Choroid plexus epithelial cell (primary cell): ENCODE data around the gene HSD17B13.

ENCODE experiments used
- DNase-seq: peaks from one replicate; pipeline ENCODE4 v3.0.0-alpha.2; 2010; ENCODE audit warnings: low read depth
- H3K4me3 ChIP-seq: 2 replicates; pipeline ENCODE4 v1.5.1; 2011; ENCODE audit warnings: low read depth, mild to moderate bottlenecking, control low read depth, low read length, moderate library complexity
- TF ChIP-seq, protein P1 (sequence below): conservative IDR thresholded peaks from 2 replicates; pipeline ENCODE4 v1.5.1; 2011; ENCODE audit warnings: low read depth, mild to moderate bottlenecking, control low read depth, inconsistent platforms, low read length, moderate library complexity

The HSD17B13 gene, protein sequence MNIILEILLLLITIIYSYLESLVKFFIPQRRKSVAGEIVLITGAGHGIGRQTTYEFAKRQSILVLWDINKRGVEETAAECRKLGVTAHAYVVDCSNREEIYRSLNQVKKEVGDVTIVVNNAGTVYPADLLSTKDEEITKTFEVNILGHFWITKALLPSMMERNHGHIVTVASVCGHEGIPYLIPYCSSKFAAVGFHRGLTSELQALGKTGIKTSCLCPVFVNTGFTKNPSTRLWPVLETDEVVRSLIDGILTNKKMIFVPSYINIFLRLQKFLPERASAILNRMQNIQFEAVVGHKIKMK

DNA sequence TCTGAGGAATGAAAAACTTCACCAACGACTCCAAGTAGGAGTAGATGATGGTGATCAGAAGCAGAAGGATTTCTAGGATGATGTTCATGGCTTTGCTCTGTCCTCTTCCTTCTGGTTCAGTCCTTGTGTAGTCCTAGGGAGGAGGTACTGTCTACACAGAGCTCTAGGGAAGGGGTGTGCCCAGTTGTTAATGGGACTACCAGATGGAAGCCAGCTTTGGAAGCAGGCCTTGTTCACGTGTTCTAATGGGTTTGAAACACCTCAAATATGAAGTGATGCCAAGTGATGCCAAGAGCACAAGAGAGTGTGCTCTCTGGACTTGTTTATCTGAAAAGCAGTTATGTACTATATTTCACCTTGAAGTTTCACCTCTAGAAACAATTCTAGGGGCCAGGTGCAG lies at the start of gene HSD17B13:
HSD17B13 (minus strand) TSS at position 129 of the 400 bp plus-strand sequence; CDS start at position 88, 41 bp downstream.
- H3K4me3 ChIP-seq, result no peak within 1 kb of the TSS
- DNase-seq, result no peak
- TF ChIP-seq, protein P1, sequence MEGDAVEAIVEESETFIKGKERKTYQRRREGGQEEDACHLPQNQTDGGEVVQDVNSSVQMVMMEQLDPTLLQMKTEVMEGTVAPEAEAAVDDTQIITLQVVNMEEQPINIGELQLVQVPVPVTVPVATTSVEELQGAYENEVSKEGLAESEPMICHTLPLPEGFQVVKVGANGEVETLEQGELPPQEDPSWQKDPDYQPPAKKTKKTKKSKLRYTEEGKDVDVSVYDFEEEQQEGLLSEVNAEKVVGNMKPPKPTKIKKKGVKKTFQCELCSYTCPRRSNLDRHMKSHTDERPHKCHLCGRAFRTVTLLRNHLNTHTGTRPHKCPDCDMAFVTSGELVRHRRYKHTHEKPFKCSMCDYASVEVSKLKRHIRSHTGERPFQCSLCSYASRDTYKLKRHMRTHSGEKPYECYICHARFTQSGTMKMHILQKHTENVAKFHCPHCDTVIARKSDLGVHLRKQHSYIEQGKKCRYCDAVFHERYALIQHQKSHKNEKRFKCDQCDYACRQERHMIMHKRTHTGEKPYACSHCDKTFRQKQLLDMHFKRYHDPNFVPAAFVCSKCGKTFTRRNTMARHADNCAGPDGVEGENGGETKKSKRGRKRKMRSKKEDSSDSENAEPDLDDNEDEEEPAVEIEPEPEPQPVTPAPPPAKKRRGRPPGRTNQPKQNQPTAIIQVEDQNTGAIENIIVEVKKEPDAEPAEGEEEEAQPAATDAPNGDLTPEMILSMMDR, result no peak

DNA sequence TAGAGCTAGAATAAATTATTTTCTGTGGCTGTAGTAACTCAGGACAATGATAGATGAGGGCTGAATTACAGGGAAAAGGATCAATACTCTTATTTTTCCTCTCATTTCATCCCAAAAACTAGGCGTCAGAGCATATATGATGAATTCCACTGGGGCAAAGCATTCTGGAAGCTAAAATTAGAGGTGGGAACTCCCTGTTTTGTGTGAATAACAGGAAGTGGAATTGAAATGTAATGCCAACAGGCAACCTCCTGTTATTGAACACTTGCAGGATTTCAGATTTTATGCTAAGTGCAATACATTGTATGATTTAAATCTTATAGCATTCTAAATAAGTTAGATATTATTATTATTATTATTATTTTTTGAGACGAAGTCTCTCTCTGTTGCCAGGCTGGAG lies 47.4 kb upstream of the HSD17B13 start:
- DNase-seq, result no peak
- H3K4me3 ChIP-seq, result no peak overlapping the region
- TF ChIP-seq, protein P1, result no peak

GRCh38 chr4:87366521-87367162 lies 44.0 kb upstream of the HSD17B13 start:
- no peak for DNase-seq
- TF ChIP-seq, protein P1, result no peak

DNA sequence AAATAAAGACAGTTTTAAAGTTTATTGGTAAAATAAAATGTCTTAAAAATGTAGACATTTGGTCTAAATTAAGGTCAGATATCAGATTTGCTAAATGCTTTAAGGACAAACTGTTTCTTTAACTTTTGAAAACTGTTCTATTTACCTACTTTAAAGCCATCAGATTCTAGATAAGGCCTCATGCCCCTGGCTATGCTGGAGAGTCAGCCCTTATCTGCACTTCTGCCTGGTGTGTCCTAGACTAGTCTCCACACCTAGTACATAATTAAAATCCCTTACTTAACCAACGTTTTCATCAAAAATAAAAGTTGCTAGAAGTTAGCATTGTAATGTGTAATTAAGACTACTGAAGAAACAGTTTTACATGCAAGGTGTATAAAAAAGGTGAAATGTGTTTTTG lies 42.7 kb upstream of the HSD17B13 start:
- TF ChIP-seq, protein P1, result no peak
- DNase-seq, result no peak
- no peak overlapping the region for H3K4me3 ChIP-seq

More at GRCh38 chr4:87366521-87367162, 44.0 kb upstream of the HSD17B13 start:
- H3K4me3 ChIP-seq, result no peak overlapping the region

DNA sequence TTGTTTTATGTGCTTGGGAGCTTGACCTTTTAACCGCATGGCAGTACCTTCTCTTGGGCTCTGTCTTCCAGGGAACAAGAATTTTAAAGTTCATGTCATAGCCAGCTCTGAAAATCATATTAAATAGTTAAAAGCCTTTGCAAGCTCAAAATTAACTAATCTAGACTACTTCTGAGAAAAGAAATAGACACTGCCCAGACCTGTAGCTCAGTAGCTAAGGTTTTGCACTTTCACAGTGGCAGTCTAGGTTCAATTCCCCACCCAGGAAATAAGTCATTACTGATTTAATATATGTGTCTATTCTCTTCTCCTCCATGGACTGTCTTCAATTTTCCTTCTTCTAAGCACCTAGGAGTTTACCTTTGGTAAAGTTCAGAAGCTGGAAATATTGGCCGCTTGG lies 40.9 kb upstream of the HSD17B13 start:
- H3K4me3 ChIP-seq, result no peak overlapping the region
- no peak for DNase-seq
- TF ChIP-seq, protein P1, result no peak

DNA sequence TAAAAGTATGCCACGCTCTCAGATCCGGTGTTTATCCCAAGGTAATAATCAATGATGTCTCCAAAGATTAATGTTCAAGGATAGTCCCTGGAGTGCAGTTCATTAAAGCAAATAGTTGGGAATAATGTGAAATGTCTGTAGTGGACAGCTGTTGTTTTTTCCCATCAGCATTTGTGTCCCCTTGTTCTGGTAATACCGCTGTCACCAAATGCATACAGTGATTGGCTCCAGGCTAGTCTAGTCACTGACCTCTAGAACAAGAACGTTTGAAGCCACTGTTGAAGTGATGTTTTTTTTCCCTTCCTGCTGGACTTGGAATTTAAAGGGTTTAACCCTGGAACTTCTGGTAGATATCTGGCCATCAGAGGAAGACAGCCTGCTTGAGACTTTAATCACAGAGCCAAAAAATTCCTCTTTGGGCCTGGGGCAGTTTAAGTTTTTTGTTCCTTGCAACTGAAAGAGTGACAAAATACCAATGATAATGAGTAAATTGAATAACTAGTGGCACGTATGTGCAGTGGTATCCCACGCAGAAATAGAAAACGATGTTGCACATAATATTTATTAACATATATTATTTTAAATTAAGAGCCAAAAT lies 37.8 kb upstream of the HSD17B13 start:
- TF ChIP-seq, protein P1, result no peak
- DNase-seq, result no peak
- no peak overlapping the region for H3K4me3 ChIP-seq

DNA sequence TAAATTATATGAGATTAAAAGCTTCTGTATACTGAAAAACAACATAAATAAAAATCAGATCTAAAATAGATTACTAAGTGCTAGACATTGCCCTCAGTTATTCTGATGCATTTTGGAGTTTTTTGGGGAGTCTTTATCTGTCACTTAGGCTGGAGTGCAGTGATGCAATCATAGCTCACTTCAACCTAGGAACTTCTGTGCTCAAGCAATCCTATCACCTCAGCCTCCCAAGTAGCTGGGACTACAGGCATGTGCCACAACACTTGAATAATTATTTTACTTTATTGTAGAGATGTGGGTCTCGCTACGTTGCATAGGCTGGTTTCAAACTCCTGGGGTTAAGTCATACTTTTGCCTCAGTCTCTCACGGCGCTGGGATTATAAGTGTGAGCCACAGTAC lies 36.6 kb upstream of the HSD17B13 start:
- TF ChIP-seq, protein P1, result no peak
- H3K4me3 ChIP-seq, result no peak overlapping the region
- no peak for DNase-seq
